GM12878 (cell line): ENCODE measurements around the gene OR11A1. TPM values are rescaled to one million over a fixed set of nuclear protein-coding genes. Genes with fewer than 3 reads are reported as not detected.

Source experiments
- ATAC-seq: fragments of 200-7000 bp; cut with Tn5 transposase; 3 replicates; pipeline ENCODE4 v1.9.1; 2020; ENCODE audit warnings: mild to moderate bottlenecking, moderate library complexity
- BruUV-seq: library from RNA; stranded (reverse); fragments of 400-500 nt; replicated peaks from 2 replicates; lab custom pipeline; 2021; lab: Mats Ljungman, UMichigan
- CTCF ChIA-PET: fragments of 300-600 bp; sonication (Branson Sonifier 250); formaldehyde crosslinking; extraction: SDS; loops from one replicate; lab custom pipeline; 2021; ENCODE audit warnings: inconsistent platforms; lab: Yijun Ruan, JAX
- POLR2A ChIA-PET: fragments of 350-600 bp; formaldehyde crosslinking; extraction: SDS; loops from one replicate; lab custom pipeline; 2021; ENCODE audit warnings: inconsistent platforms; lab: Charles Lee
- RAD21 ChIA-PET: fragments of 300-600 bp; sonication (Branson Sonifier 250); formaldehyde crosslinking; loops from one replicate; lab custom pipeline; 2023; ENCODE audit warnings: antibody characterized with exemption; ENCODE audit not compliant: unreplicated experiment; lab: Charles Lee
- SMC1A ChIA-PET: fragments of 300-600 bp; sonication (Branson Sonifier 250); formaldehyde crosslinking; loops from one replicate; lab custom pipeline; 2023; ENCODE audit not compliant: unreplicated experiment, uncharacterized antibody; lab: Charles Lee
- DNase-seq: peaks from one replicate; pipeline ENCODE4 v3.0.0-alpha.2; 2011; ENCODE audit warnings: low read depth, low spot score
- FAIRE-seq: peaks from 3 replicates; lab custom pipeline; 2011; peaks lifted over from hg19 to GRCh38; lab: Jason Lieb, UNC
- H2AFZ ChIP-seq: 2 replicates; pipeline ENCODE4 v1.6.0; 2011; ENCODE audit warnings: low read depth, low read length, control low read depth; ENCODE audit not compliant: control insufficient read depth
- H3K27ac ChIP-seq: 2 replicates; pipeline ENCODE4 v1.5.1; 2011; ENCODE audit warnings: control low read depth; ENCODE audit not compliant: control insufficient read depth, insufficient read depth
- H3K27me3 ChIP-seq, 2 experiments: replicated peaks in 1 of 2; 2 replicates each; pipeline versions ENCODE4 v1.6.0 to v1.6.1; 2011; ENCODE audit warnings: low read length in 1 of 2; ENCODE audit not compliant: control insufficient read depth in 2 of 2, insufficient read depth in 2 of 2
- H3K36me3 ChIP-seq, 2 experiments: 2 replicates each; pipeline ENCODE4 v1.5.1; 2011; ENCODE audit warnings: low read length in 1 of 2; ENCODE audit not compliant: control insufficient read depth in 2 of 2, insufficient read depth in 2 of 2
- H3K4me1 ChIP-seq: 2 replicates; pipeline ENCODE4 v1.6.1; 2011; ENCODE audit warnings: mild to moderate bottlenecking, low read length, moderate library complexity, mixed read lengths; ENCODE audit not compliant: control insufficient read depth, insufficient read depth
- H3K4me2 ChIP-seq: 2 replicates; pipeline ENCODE4 v1.6.0; 2011; ENCODE audit warnings: control low read depth; ENCODE audit not compliant: control insufficient read depth, insufficient read depth
- H3K4me3 ChIP-seq: fragments of 200-600 bp; sonication (generic); 2 replicates; pipeline ENCODE4 v1.5.1; 2016
- H3K79me2 ChIP-seq: 2 replicates; pipeline ENCODE4 v1.6.0; 2011; ENCODE audit warnings: low read length; ENCODE audit not compliant: control insufficient read depth, insufficient read depth
- H3K9ac ChIP-seq: 2 replicates; pipeline ENCODE4 v1.8.0; 2011; ENCODE audit warnings: low read length, control low read depth, mixed read lengths; ENCODE audit not compliant: control insufficient read depth, insufficient read depth
- H3K9me3 ChIP-seq: replicated peaks from 3 replicates; pipeline ENCODE4 v1.5.1; 2011; ENCODE audit warnings: mild to moderate bottlenecking, low read length; ENCODE audit not compliant: control insufficient read depth, insufficient read depth
- H4K20me1 ChIP-seq: 2 replicates; pipeline ENCODE4 v1.6.0; 2011; ENCODE audit not compliant: control insufficient read depth, insufficient read depth
- JUND ChIP-seq: IDR thresholded peaks from 2 replicates; pipeline ENCODE4 v1.6.1; 2012; ENCODE audit warnings: low read depth, mild to moderate bottlenecking, low read length, improper control_type of control experiment, moderate library complexity
- RCOR1 ChIP-seq: conservative IDR thresholded peaks from 2 replicates; pipeline ENCODE4 v1.6.1; 2012; ENCODE audit warnings: low read depth, low read length, improper control_type of control experiment
- SP1 ChIP-seq: IDR thresholded peaks from one replicate; pipeline ENCODE4 v1.6.1; 2011; ENCODE audit warnings: low read depth, low read length
- ZBTB33 ChIP-seq: fragments of 450-650 bp; IDR thresholded peaks from 2 replicates; pipeline ENCODE4 v1.6.1; 2017; ENCODE audit warnings: mild to moderate bottlenecking
- ZNF24 ChIP-seq: fragments of 450-650 bp; IDR thresholded peaks from 2 replicates; pipeline ENCODE4 v1.6.1; 2017; ENCODE audit warnings: antibody characterized with exemption, mild to moderate bottlenecking
- WGBS: methylation state at CpG from one replicate; pipeline ENCODE4 v1.1.6; 2016; ENCODE audit warnings: low lambda C conversion rate; ENCODE audit not compliant: insufficient replicate concordance, insufficient coverage; ENCODE audit errors: missing lambda C conversion rate; 5-methylcytosine and 5-hydroxymethylcytosine counted together
- in situ Hi-C: fragments of 300-500 bp; cut with MboI; formaldehyde crosslinking; loops from 9 replicates; pipeline ENCODE4 v1.14.3; 2018; ENCODE audit warnings: mixed read lengths
- intact Hi-C: fragments of 100-400 bp; cut with micrococcal nuclease; formaldehyde crosslinking; loops from one replicate; pipeline ENCODE4 v1.14.2; 2022; ENCODE audit not compliant: unreplicated experiment
- polyA plus RNA-seq, 11 experiments: library from polyadenylated mRNA; depleted of rRNA in 4 of 11; unstranded in 6 of 11; stranded (reverse) in 5 of 11; fragments of >200 nt; fragmentation: Nextera tagmentation in 4 of 11; fragmentation: Illumina TruSeq in 1 of 11; extraction: Ambion mirVana in 4 of 11; extraction: Trizol in 1 of 11; gene quantifications; 1 replicate in 1 of 11; 2 replicates in 10 of 11; pipeline versions ENCODE4 v1.2.1 to v1.2.3, GENCODE V29; 2011 to 2016; ENCODE audit warnings: inconsistent platforms in 2 of 11, missing spikeins in 2 of 11, low read depth in 1 of 11
- total RNA-seq, 4 experiments: library from RNA; depleted of rRNA in 3 of 4; stranded (reverse); fragments of >200 nt in 3 of 4; fragmentation: Illumina TruSeq in 1 of 4; extraction: Trizol in 1 of 4; gene quantifications; 2 replicates each; pipeline versions ENCODE4 v1.2.1 to v1.2.3, GENCODE V29; 2013 to 2021

Gene OR11A1
- total and polyA plus RNA-seq, 10 of the 15 experiments (the other 5 are each of a cell fraction or from before 2014, with no cell fraction given): not detected

- Histone ChIP-seq H3K79me2 (no peaks in the 10 kb centered on the region), H3K4me1 (no peaks in the 10 kb centered on the region), H3K27me3 (0 out of 4 replicates have a peak, but pooled peaks cover 1 to 2% of the 10 kb centered on the region in 2 experiments), H3K4me2 (no peak overlapping the region), H3K27ac (no peak overlapping the region), H2AFZ (no peak overlapping the region), H3K9ac (no peak overlapping the region), H3K4me3 (no peak overlapping the region), H4K20me1 (no peaks in the 10 kb centered on the region), H3K9me3 (no peaks in the 10 kb centered on the region), H3K36me3 (no peaks in the 10 kb centered on the region)
- RAD21 ChIA-PET: no interaction called here
- DNase-seq (no peak), FAIRE-seq (no peak), ATAC-seq (no peak)
- BruUV-seq: no TSS peak
- SMC1A ChIA-PET: no interaction called here
- intact Hi-C loops: no loop called here
- POLR2A ChIA-PET: no interaction called here
- WGBS: 50% methylated on average over 5 of the region's 5 CpGs
- CTCF ChIA-PET: no interaction called here
- in situ Hi-C loops: no loop called here
- TF ChIP-seq RCOR1: no peak
- TF ChIP-seq JUND: no peak
- TF ChIP-seq SP1: no peak
These were observed 45.7 kb upstream of the OR11A1 start for GRCh38 chr6:29502597-29502996.

- Histone ChIP-seq H3K79me2 (no peaks in the 10 kb centered on the region), H3K36me3 (no peaks in the 10 kb centered on the region), H2AFZ (no peak overlapping the region), H3K4me1 (no peaks in the 10 kb centered on the region), H3K27me3 (0 out of 4 replicates have a peak, but pooled peaks cover 1 to 2% of the 10 kb centered on the region in 2 experiments), H3K4me2 (no peak overlapping the region), H4K20me1 (no peaks in the 10 kb centered on the region), H3K4me3 (no peak overlapping the region), H3K9me3 (no peaks in the 10 kb centered on the region), H3K27ac (no peak overlapping the region), H3K9ac (no peak overlapping the region)
- TF ChIP-seq ZNF24: no peak
- TF ChIP-seq ZBTB33: no peak
- intact Hi-C loops (no loop called here), in situ Hi-C loops (no loop called here)
- WGBS: 16% methylated on average over 3 of the region's 3 CpGs
- no peak for DNase-seq
- POLR2A ChIA-PET: no interaction called here
- SMC1A ChIA-PET: no interaction called here
- ATAC-seq: no peak
- CTCF ChIA-PET: no interaction called here
- FAIRE-seq: no peak
- BruUV-seq: no TSS peak
- RAD21 ChIA-PET: no interaction called here
These were observed 45.3 kb upstream of the OR11A1 start for GRCh38 chr6:29502181-29502580.
